Mucosa of gallbladder (tissue), 1 donor: Measurements from ENCODE around the gene CPT1C. TPM values are rescaled to one million over a fixed set of nuclear protein-coding genes. Genes with fewer than 3 reads are reported as not detected.

ENCODE experiments used
- DNase-seq: peaks from one replicate; pipeline ENCODE4 v3.0.0-alpha.2; 2020; ENCODE audit warnings: low spot score
- total RNA-seq: library from RNA; stranded (reverse); gene quantifications from one replicate; pipeline ENCODE4 v1.2.1, GENCODE V29; 2021
- donor health status: DM: no; HTN: no; CAD: no.

The CPT1C gene
- 14.2 TPM for total RNA-seq

DNA sequence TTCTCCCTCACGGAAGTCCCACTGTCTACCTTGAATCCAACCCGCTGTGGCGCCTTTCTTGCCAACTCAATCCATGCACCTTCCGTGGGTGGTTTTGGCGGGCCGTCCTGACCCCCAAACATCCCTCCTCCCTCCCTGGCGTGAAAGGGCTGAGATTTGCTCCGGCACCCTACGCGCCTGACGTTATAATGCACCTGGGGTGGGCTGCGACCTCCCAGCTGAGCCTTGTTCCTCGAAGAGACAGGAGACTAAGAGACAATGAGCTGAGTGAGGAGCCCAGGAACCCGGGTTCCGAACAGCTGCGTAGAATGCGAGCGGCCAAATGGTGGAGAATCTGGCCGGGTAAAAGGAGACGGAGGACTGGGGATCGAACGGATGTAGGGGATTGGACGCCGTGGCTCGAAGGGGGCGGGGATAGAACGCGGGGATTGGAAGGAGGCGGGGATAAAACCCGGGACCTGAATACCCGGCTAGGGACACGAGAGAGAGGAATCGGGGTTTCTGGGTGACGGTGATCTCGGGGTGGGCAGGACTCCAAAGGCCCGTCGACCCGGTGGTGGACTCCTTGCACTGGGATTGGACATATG, at the start of gene CPT1C:
CPT1C (plus strand) TSS at position 461 of the 587 bp plus-strand sequence. CDS start 1,137 bp downstream, outside the sequence.
- DNase-seq, result peak; percentile 75

DNA sequence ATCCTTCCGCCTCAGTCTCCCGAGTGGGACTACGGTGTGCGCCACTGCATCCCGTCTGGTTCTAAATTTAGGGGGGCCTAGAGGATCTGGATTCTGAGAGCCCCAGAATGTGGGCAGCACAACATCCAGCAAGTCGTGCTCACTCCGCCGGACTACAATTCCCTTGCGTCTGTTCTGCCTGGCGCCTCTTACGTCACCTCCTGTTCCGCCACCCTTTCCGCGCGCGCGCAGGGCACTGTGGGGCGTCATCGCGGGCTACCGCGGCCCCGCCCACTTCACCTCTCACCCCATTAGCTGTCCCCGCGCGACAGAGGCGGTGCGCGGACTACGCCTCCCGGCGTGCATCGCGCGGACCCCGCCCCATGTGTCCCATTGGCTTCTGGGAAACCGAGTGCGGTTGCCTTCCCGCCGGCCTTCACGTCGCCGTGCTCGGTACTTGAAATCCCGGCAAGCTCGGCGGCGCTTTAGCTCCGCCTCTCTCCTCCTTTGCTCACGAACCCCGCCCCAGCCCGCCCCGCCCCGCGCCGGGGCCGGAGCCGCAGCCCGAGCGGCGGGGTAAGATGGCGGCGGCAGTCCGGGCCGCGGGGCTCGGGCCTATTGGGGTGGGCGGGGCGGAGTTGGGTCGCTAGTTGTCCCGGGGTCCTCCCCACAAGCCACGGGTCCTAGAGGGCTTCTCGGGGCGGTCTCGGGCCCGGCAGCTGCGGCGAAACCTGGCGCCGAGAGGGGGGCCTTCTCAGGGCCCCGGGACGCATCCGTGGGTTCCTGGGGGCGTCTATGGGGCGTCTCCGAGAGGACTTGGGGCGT, 49.0 kb upstream of the CPT1C start, which contains the start of gene SCAF1:
SCAF1 (plus strand) TSS at position 522 of the 804 bp plus-strand sequence. CDS start 2,818 bp downstream, outside the sequence.
- DNase-seq, result peak; percentile 99

DNA sequence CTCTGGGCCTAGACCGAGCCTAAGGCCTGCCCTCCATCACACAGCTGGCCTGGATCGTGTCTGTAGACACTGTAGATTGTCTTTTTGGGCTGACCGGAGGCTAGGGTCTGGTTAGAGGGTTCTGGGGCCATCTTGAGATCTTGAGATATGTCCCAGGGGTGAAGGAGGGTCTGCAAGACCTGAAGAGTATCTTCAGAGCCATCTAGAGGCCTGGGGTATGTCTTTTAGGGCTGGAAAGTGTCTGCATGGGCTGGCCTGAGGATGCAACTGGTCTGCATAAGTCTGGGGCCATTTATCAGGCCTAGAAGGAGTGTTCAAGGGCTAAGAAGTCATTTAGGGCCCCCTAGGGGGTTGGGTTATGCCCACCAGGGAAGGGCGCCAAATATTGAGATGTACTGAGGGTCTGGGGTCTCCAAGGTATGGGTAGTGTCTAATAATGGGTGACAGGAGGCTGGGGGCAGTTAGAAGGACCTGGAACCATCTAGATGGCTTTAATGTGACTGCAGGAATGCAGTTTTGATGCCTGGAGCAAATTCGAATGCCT, 48.4 kb upstream of the CPT1C start:
- no peak for DNase-seq

DNA sequence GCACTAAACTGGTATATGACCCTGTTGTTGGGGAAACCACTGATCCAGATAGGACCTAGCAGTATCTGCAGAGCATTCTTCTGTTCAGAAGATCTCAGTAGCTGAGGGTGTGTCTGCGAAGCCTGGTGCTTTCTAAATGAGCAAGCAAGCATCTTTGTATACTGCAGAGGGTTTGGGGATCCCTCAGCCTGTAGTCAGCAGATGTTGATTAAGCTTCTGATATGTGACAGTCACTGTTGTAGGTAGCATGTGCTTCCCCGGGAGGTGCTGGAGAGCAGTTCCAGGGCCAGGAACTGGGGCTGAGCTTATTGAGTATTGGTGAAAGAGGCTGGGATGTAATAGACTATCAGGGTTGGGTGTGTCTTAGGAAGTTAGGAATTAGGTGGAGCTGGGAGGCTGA, 47.5 kb upstream of the CPT1C start:
- DNase-seq, result no peak

DNA sequence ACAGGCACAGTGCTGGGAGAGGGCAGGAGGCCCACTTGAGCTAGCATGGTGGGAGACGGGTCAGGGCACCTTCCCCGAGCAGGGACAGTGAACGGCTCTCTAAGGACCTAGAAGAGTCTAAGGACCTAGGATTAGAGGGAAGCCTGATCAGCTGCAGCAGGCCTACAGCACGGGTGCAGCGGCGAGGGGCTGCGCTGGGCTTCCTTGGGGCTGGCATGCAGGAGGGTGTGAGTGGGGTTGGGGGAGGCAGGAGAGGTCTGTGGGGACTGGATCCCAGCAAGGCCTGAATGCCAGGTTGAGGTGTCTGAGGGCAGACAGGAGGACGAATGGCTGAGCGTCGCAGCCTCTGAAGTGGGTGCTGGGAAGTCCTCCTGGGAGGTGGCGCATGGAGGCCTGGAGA, 45.3 kb upstream of the CPT1C start:
- DNase-seq, result no peak

DNA sequence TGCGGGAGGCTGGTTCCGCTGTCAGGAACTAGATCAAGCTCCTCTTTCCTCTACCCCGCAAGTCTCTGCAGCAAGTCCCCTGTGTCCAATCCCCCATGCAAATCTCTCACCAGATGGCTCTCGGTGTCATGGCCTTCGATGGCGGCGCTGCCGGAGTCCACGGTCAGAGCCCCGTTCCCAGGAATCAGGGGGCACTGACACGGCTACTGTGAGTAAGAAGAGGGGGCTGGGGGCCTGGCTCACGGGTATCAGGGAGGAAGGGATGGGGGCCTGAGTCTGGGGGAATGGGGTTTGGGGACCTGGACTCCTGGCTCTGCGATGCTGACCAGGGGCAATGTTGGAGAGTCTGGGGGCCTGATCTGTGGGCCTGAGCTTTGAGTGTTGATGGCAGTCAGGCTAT, 44.9 kb upstream of the CPT1C start:
- DNase-seq, result no peak

DNA sequence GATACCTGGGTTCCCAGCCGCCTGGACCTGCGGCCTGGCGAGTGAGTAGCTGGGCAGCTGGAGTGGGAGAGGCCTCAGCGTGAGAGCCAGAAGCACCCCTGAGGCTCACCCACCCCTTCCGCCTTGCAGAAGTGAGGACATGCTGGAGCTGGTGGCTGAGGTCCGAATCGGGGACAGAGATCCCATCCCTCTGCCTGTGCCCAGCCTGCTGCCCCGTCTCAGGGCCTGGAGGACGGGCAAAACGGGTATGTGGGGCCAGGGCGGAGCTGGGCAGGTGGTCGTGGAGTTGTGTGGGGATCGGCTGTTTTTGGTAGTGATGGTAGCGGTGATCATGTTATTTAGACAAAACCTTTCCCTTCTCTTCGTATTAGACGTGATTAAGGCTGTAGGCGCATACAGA, 44.3 kb upstream of the CPT1C start:
- DNase-seq, result no peak

DNA sequence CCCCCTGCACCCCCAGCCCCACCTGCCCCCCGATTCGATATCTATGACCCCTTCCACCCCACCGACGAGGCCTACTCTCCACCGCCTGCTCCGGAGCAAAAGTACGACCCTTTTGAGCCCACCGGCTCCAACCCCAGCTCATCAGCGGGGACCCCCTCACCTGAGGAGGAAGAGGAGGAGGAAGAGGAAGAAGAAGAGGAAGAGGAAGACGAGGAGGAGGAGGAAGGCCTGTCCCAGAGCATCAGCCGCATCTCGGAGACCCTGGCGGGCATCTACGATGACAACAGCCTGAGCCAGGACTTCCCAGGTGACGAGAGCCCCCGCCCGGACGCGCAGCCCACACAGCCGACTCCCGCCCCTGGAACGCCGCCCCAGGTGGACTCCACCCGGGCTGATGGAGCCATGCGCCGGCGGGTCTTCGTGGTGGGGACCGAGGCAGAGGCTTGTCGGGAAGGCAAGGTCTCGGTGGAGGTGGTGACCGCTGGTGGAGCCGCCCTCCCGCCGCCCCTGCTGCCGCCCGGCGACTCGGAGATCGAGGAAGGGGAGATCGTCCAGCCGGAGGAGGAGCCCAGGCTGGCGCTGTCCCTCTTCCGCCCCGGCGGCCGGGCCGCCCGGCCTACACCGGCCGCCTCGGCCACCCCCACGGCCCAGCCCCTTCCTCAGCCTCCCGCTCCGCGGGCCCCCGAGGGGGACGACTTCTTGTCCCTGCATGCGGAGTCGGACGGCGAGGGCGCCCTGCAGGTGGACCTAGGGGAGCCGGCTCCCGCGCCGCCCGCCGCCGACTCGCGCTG, 39.7 kb upstream of the CPT1C start:
- no peak for DNase-seq

DNA sequence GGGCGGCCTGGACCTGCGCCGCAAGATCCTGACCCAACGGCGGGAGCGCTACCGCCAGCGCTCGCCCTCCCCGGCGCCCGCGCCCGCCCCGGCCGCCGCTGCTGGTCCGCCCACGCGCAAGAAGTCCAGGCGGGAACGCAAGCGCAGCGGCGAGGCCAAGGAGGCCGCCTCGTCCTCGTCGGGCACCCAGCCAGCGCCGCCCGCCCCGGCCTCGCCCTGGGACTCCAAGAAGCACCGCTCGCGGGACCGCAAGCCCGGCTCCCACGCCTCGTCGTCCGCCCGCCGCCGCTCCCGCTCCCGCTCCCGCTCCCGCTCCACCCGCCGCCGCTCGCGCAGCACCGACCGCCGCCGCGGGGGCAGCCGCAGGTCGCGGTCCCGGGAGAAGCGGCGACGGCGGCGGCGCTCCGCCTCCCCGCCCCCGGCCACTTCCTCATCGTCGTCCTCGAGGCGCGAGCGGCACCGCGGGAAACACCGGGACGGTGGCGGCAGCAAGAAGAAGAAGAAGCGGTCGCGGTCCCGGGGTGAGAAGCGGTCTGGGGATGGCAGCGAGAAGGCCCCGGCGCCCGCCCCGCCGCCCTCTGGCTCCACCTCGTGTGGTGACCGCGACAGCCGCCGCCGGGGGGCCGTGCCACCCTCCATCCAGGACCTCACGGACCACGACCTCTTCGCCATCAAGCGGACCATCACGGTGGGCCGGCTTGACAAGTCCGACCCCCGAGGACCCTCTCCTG, 38.9 kb upstream of the CPT1C start:
- no peak for DNase-seq

DNA sequence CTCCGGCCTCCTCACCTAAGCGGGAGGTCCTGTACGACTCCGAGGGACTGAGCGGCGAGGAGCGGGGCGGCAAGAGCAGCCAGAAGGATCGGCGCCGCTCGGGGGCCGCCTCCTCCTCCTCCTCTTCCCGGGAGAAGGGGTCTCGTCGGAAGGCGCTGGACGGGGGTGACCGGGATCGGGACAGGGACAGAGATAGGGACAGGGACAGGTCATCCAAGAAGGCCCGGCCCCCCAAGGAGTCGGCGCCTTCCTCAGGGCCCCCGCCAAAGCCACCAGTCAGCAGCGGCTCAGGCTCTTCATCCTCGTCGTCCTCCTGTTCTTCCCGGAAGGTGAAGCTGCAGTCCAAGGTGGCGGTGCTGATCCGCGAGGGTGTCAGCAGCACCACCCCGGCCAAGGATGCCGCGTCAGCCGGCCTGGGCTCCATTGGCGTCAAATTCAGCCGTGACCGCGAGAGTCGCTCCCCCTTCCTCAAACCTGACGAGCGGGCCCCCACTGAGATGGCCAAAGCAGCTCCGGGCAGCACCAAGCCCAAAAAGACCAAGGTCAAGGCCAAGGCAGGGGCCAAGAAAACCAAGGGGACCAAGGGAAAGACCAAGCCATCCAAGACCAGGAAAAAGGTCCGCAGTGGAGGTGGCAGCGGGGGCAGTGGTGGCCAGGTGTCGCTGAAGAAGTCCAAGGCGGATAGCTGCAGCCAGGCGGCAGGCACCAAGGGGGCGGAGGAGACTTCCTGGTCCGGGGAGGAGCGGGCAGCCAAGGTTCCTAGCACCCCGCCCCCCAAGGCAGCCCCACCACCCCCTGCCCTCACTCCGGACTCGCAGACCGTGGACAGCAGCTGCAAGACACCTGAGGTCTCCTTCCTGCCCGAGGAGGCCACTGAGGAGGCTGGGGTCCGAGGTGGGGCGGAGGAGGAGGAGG, 38.1 kb upstream of the CPT1C start:
- DNase-seq, result no peak

DNA sequence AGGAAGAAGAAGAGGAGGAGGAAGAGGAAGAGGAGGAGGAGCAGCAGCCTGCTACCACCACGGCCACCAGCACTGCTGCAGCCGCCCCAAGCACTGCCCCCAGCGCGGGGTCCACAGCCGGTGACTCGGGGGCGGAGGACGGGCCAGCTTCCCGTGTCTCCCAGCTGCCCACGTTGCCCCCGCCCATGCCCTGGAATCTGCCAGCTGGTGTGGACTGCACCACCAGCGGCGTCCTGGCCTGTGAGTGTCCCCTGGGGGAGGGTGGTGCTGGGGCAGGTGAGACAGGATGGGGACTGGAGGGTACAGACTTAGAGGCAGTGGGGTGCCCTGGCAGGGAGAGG, 37.5 kb upstream of the CPT1C start:
- DNase-seq, result no peak

DNA sequence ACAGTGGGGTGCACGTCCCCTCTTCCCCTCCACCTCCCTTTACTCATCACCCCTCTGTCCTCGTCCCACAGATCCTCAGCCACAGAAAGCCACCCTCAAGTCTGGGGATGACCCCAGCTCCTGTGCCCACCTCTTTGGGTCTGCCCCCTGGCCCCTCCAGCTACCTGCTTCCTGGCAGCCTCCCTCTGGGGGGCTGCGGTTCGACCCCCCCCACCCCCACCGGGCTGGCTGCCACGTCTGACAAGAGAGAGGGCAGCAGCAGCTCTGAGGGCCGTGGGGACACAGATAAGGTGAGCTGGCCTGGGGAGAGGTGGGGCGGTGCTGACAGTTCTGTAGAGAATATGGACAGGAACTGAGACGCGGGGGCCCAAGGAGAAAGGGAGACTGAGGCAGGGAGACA, 36.3 kb upstream of the CPT1C start:
- DNase-seq, result no peak

DNA sequence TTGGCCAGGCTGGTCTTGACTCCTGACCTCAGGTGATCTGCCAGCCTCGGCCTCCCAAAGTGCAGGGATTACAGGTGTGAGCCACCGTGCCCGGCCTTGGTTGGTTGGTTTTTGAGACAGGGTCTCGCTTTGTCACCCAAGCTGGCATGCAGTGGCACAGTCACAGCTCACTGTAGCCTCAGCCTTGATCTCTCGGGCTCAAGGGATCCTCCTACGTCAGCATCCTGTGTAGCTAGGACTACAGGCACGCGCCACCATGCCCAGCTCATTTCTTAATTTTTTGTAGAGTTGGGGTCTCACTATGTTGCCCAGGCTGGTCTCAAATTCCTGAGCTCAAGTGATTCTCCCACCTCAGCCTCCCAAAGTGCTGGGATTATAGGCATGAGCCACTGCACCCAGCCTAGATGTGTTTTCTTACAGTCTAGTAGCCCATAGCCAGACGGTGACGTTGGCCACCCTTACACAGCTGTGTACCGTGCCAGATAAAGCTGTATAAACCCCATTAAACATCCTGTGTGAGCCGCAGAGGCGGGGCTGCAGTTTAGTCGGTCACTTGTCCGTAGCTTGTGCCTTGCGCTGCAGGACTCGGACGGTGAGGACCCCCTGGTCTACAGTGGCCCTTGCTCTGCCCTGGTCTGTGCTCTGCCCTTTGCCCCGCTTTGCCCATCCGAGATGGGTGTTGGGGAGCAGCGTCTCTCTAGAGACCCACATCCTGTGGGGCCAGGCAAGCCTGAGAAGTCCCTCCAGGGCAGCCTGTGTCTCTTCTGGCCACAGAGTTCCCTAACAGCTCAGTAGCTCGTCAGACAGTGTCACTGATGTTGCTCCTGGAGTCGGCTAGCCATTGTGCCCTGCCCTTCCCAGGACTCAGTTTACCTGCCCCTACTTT, 35.1 kb upstream of the CPT1C start:
- no peak for DNase-seq

DNA sequence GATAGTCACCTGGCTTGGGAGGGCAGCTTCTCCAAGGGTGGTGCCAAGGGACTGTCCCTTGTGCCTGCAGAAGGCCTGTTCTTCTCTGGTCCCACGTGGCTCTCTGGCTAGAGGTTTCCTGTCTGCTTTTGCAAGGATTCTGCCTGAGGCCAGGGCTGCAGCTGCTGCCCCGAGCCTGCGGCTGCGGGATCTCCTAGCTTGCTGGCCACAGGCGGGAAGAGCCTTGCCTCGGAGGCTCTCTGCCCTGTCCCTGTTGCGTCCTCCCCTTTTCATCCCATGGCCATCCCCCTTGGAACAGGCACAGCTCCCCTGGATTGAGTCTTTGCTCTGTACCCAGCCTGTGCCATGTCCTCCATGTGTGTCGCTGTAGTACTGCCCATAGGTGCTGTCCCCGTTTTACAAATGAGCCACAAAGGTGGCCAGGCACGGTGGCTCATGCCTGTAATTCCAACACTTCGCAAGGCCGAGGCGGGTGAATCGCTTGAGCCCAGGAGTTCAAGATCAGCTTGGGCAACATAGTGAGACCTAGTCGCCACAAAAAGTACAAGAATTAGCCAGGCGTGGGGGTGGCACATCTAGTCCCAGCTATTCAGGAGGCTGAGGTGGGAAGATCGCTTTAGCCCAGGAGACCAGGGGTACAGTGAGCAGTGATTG, 34.3 kb upstream of the CPT1C start:
- no peak for DNase-seq

DNA sequence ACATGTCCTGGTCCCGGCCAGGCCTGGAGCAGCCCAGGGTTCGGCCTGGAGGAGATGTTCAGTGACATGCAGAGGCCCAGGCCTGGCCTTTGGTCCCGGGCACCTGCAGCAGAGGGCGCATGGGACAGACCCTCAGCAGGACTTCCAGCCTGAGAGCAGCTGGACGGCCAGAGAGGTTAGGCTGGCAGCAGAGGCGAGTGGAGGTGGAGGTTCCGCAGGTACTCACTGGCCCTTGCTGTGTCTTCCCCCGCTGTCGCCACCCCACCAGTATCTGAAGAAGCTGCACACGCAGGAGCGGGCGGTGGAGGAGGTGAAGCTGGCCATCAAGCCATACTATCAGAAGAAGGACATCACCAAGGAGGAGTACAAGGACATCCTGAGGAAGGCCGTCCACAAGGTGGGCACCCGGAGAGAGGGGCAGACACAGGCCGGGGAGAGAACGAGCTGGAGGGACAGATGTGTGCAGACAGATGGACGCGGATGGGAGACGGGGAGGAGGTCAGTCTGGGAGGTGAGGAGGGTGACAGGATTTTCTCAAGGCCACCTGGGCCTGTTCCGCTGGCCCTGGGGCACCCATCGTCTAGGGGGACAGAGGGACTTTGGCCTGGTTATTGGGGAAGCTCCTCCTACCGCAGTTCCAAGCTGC, 33.3 kb upstream of the CPT1C start:
- no peak for DNase-seq

DNA sequence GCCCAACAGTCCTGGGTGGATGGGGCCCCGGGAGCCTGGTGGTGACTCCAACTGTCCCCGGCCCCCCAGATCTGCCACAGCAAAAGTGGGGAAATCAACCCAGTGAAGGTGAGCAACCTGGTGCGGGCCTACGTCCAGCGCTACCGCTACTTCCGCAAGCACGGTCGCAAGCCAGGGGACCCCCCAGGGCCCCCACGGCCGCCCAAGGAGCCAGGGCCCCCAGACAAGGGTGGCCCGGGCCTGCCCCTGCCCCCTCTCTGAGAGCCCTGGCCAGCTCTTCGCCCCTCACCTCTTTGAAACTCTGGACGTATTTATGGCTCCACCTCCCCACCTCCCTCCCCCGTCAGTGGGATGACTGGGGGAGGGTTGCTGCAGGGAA, 32.8 kb upstream of the CPT1C start:
- DNase-seq, result no peak

DNA sequence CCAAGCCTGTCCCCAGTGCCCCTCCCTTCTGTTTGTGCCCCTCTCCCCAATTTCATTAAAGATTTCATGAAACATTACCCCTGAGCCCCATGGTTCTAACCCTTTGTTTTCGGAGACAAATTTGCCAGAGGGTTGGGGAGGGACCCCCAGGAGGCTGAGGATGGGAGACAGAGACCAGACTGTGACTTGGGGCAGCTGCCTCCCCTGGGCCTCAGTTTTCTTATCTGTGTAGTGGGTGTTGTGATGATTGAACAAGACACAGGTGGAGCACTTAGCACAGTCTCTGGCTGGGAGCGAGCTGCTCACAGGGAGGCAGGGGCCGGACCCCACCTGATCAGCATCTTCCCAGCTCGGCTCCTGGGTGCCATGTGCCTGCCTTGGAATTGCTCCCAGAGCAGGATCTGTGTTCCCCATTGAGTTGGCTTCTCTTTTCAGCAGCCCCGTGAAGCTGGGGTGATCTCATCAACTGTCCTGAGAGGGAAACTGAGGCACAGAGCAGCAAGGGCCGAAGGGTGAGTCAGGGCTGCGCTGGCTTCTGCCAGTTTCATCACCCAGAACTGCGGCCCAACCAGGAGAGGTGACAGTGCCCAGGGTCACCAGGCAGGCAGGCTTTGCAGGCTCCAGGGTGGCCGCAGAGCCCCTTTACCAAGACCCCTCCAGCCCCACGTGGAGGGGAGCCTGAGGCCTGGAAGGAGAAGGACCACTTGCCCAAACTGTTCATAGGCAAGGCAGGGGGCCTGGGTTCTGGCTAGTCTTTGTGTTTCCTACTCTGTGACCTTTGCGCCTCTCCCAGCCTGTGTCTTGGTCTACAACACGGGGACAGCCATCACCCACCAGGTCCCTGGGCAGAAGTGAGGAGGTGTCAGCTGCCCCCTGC, 32.1 kb upstream of the CPT1C start:
- DNase-seq, result no peak
